GM12878 (cell line): ENCODE results near the gene URI1. TPM values are rescaled to one million over a fixed set of nuclear protein-coding genes. Genes with fewer than 3 reads are reported as not detected.

Experiments
- ATAC-seq: fragments of 200-7000 bp; cut with Tn5 transposase; 3 replicates; pipeline ENCODE4 v1.9.1; 2020; ENCODE audit warnings: mild to moderate bottlenecking, moderate library complexity
- BruUV-seq: library from RNA; stranded (reverse); fragments of 400-500 nt; replicated peaks from 2 replicates; lab custom pipeline; 2021; lab: Mats Ljungman, UMichigan
- CTCF ChIA-PET: fragments of 300-600 bp; sonication (Branson Sonifier 250); formaldehyde crosslinking; extraction: SDS; loops from one replicate; lab custom pipeline; 2021; ENCODE audit warnings: inconsistent platforms; lab: Yijun Ruan, JAX
- POLR2A ChIA-PET: fragments of 350-600 bp; formaldehyde crosslinking; extraction: SDS; loops from one replicate; lab custom pipeline; 2021; ENCODE audit warnings: inconsistent platforms; lab: Charles Lee
- RAD21 ChIA-PET: fragments of 300-600 bp; sonication (Branson Sonifier 250); formaldehyde crosslinking; loops from one replicate; lab custom pipeline; 2023; ENCODE audit warnings: antibody characterized with exemption; ENCODE audit not compliant: unreplicated experiment; lab: Charles Lee
- SMC1A ChIA-PET: fragments of 300-600 bp; sonication (Branson Sonifier 250); formaldehyde crosslinking; loops from one replicate; lab custom pipeline; 2023; ENCODE audit not compliant: unreplicated experiment, uncharacterized antibody; lab: Charles Lee
- DNase-seq: peaks from one replicate; pipeline ENCODE4 v3.0.0-alpha.2; 2011; ENCODE audit warnings: low read depth, low spot score
- FAIRE-seq: peaks from 3 replicates; lab custom pipeline; 2011; peaks lifted over from hg19 to GRCh38; lab: Jason Lieb, UNC
- H2AFZ ChIP-seq: 2 replicates; pipeline ENCODE4 v1.6.0; 2011; ENCODE audit warnings: low read depth, low read length, control low read depth; ENCODE audit not compliant: control insufficient read depth
- H3K27ac ChIP-seq: 2 replicates; pipeline ENCODE4 v1.5.1; 2011; ENCODE audit warnings: control low read depth; ENCODE audit not compliant: control insufficient read depth, insufficient read depth
- H3K27me3 ChIP-seq, 2 experiments: replicated peaks in 1 of 2; 2 replicates each; pipeline versions ENCODE4 v1.6.0 to v1.6.1; 2011; ENCODE audit warnings: low read length in 1 of 2; ENCODE audit not compliant: control insufficient read depth in 2 of 2, insufficient read depth in 2 of 2
- H3K36me3 ChIP-seq, 2 experiments: 2 replicates each; pipeline ENCODE4 v1.5.1; 2011; ENCODE audit warnings: low read length in 1 of 2; ENCODE audit not compliant: control insufficient read depth in 2 of 2, insufficient read depth in 2 of 2
- H3K4me1 ChIP-seq: 2 replicates; pipeline ENCODE4 v1.6.1; 2011; ENCODE audit warnings: mild to moderate bottlenecking, low read length, moderate library complexity, mixed read lengths; ENCODE audit not compliant: control insufficient read depth, insufficient read depth
- H3K4me2 ChIP-seq: 2 replicates; pipeline ENCODE4 v1.6.0; 2011; ENCODE audit warnings: control low read depth; ENCODE audit not compliant: control insufficient read depth, insufficient read depth
- H3K4me3 ChIP-seq: fragments of 200-600 bp; sonication (generic); 2 replicates; pipeline ENCODE4 v1.5.1; 2016
- H3K79me2 ChIP-seq: 2 replicates; pipeline ENCODE4 v1.6.0; 2011; ENCODE audit warnings: low read length; ENCODE audit not compliant: control insufficient read depth, insufficient read depth
- H3K9ac ChIP-seq: 2 replicates; pipeline ENCODE4 v1.8.0; 2011; ENCODE audit warnings: low read length, control low read depth, mixed read lengths; ENCODE audit not compliant: control insufficient read depth, insufficient read depth
- H3K9me3 ChIP-seq: replicated peaks from 3 replicates; pipeline ENCODE4 v1.5.1; 2011; ENCODE audit warnings: mild to moderate bottlenecking, low read length; ENCODE audit not compliant: control insufficient read depth, insufficient read depth
- H4K20me1 ChIP-seq: 2 replicates; pipeline ENCODE4 v1.6.0; 2011; ENCODE audit not compliant: control insufficient read depth, insufficient read depth
- BCLAF1 ChIP-seq: fragments of 450-650 bp; IDR thresholded peaks from 2 replicates; pipeline ENCODE4 v1.6.1; 2017; ENCODE audit warnings: antibody characterized with exemption, mild to moderate bottlenecking, moderate library complexity
- CTCF ChIP-seq, 3 experiments: IDR thresholded peaks in 2 of 3; conservative IDR thresholded peaks in 1 of 3; 2 replicates each; pipeline ENCODE4 v1.5.1; 2011; ENCODE audit warnings: low read depth in 3 of 3, low read length in 3 of 3, mild to moderate bottlenecking in 3 of 3, control low read depth in 2 of 3, moderate library complexity in 2 of 3, inconsistent platforms in 1 of 3, mixed read lengths in 1 of 3; ENCODE audit not compliant: control insufficient read depth in 2 of 3, insufficient read depth in 1 of 3; ENCODE audit errors: extremely low read depth in 1 of 3
- SPI1 ChIP-seq: IDR thresholded peaks from 2 replicates; pipeline ENCODE4 v1.6.1; 2011; ENCODE audit warnings: low read depth, mild to moderate bottlenecking, low read length, moderate library complexity, borderline replicate concordance; ENCODE audit not compliant: insufficient read depth
- USF1 ChIP-seq: IDR thresholded peaks from 2 replicates; pipeline ENCODE4 v1.6.1; 2011; ENCODE audit warnings: borderline replicate concordance, low read depth, mild to moderate bottlenecking, moderate library complexity, mixed read lengths, low read length; ENCODE audit not compliant: insufficient read depth; ENCODE audit errors: extremely low read length
- ZBTB33 ChIP-seq: fragments of 450-650 bp; IDR thresholded peaks from 2 replicates; pipeline ENCODE4 v1.6.1; 2017; ENCODE audit warnings: mild to moderate bottlenecking
- WGBS: methylation state at CpG from one replicate; pipeline ENCODE4 v1.1.6; 2016; ENCODE audit warnings: low lambda C conversion rate; ENCODE audit not compliant: insufficient replicate concordance, insufficient coverage; ENCODE audit errors: missing lambda C conversion rate; 5-methylcytosine and 5-hydroxymethylcytosine counted together
- in situ Hi-C: fragments of 300-500 bp; cut with MboI; formaldehyde crosslinking; loops from 9 replicates; pipeline ENCODE4 v1.14.3; 2018; ENCODE audit warnings: mixed read lengths
- intact Hi-C: fragments of 100-400 bp; cut with micrococcal nuclease; formaldehyde crosslinking; loops from one replicate; pipeline ENCODE4 v1.14.2; 2022; ENCODE audit not compliant: unreplicated experiment
- polyA plus RNA-seq, 11 experiments: library from polyadenylated mRNA; depleted of rRNA in 4 of 11; unstranded in 6 of 11; stranded (reverse) in 5 of 11; fragments of >200 nt; fragmentation: Nextera tagmentation in 4 of 11; fragmentation: Illumina TruSeq in 1 of 11; extraction: Ambion mirVana in 4 of 11; extraction: Trizol in 1 of 11; gene quantifications; 1 replicate in 1 of 11; 2 replicates in 10 of 11; pipeline versions ENCODE4 v1.2.1 to v1.2.3, GENCODE V29; 2011 to 2016; ENCODE audit warnings: inconsistent platforms in 2 of 11, missing spikeins in 2 of 11, low read depth in 1 of 11
- total RNA-seq, 4 experiments: library from RNA; depleted of rRNA in 3 of 4; stranded (reverse); fragments of >200 nt in 3 of 4; fragmentation: Illumina TruSeq in 1 of 4; extraction: Trizol in 1 of 4; gene quantifications; 2 replicates each; pipeline versions ENCODE4 v1.2.1 to v1.2.3, GENCODE V29; 2013 to 2021

URI1 gene
- total and polyA plus RNA-seq, 10 of the 15 experiments (the other 5 are each of a cell fraction or from before 2014, with no cell fraction given): 15.2 to 94.2 (median 47.9) TPM

GRCh38 chr19:30049846-30050667 lies 108.0 kb downstream of the URI1 start:
- H4K20me1 ChIP-seq: no peaks in the 10 kb centered on the region
- FAIRE-seq (no peak), DNase-seq (no peak), ATAC-seq (no peak)
- H3K27me3 ChIP-seq: no peaks in the 10 kb centered on the region
- no peaks in the 10 kb centered on the region for H3K36me3 ChIP-seq
- BruUV-seq: no TSS peak
- no peaks in the 10 kb centered on the region for H3K79me2 ChIP-seq
- no peaks in the 10 kb centered on the region for H3K9me3 ChIP-seq
- RAD21 ChIA-PET: no interaction called here
- intact Hi-C loops (loop anchor here (5.0 kb wide), 1 partner anchor 102 kb away; no protein-coding TSS in a partner anchor), in situ Hi-C loops (no loop called here)
- CTCF ChIA-PET: no interaction called here
- no peak overlapping the region for H2AFZ ChIP-seq
- no peak overlapping the region for H3K4me3 ChIP-seq
- H3K4me2 ChIP-seq: no peak overlapping the region
- H3K4me1 ChIP-seq: no peaks in the 10 kb centered on the region
- SMC1A ChIA-PET: no interaction called here
- no peak overlapping the region for H3K27ac ChIP-seq
- WGBS: 91% methylated on average over 13 of the region's 13 CpGs
- POLR2A ChIA-PET: no interaction called here
- H3K9ac ChIP-seq: no peak overlapping the region
- TF ChIP-seq CTCF (IDR thresholded peaks at IDR 0.05 in 2 of 3, conservative IDR thresholded peaks at IDR 0.05 in 1 of 3; ENCODE audit: control insufficient read depth in 2 of 3, extremely low read depth in 1 of 3, insufficient read depth in 1 of 3, low read depth in 3 of 3, low read length in 3 of 3): no peak
- no peak for TF ChIP-seq SPI1
- no peak for TF ChIP-seq ZBTB33
- TF ChIP-seq USF1: no peak
- no peak for TF ChIP-seq BCLAF1
- TF ChIP-seq, all 136 proteins: peak for 0
